Keratinocyte (primary cell): Measurements from ENCODE around the gene DLG2. TPM values are rescaled to one million over a fixed set of nuclear protein-coding genes. Genes with fewer than 3 reads are reported as not detected.

Experiments
- DNase-seq: peaks from one replicate; pipeline ENCODE4 v3.0.0-alpha.2; 2011; ENCODE audit warnings: low read depth, missing footprints, low spot score
- FAIRE-seq: peaks from 2 replicates; lab custom pipeline; 2011; peaks lifted over from hg19 to GRCh38; lab: Jason Lieb, UNC
- H2AFZ ChIP-seq: 2 replicates; pipeline ENCODE4 v1.6.0; 2012; ENCODE audit warnings: low read length, control low read depth, inconsistent platforms; ENCODE audit not compliant: control insufficient read depth
- H3K27ac ChIP-seq: 2 replicates; pipeline ENCODE4 v1.5.1; 2011; ENCODE audit warnings: low read length; ENCODE audit not compliant: control insufficient read depth, insufficient read depth
- H3K27me3 ChIP-seq: 3 replicates; pipeline ENCODE4 v1.6.0; 2011; ENCODE audit warnings: low read length; ENCODE audit not compliant: control insufficient read depth, insufficient read depth; ENCODE audit errors: extremely low read depth
- H3K36me3 ChIP-seq, 2 experiments: 2 replicates in 1 of 2; 3 replicates in 1 of 2; pipeline ENCODE4 v1.5.1; 2011; ENCODE audit warnings: low read length in 2 of 2, mild to moderate bottlenecking in 1 of 2; ENCODE audit not compliant: control insufficient read depth in 2 of 2, insufficient read depth in 2 of 2; ENCODE audit errors: extremely low read depth in 1 of 2
- H3K4me1 ChIP-seq: 3 replicates; pipeline ENCODE4 v1.5.1; 2011; ENCODE audit warnings: low read length; ENCODE audit not compliant: control insufficient read depth, insufficient read depth; ENCODE audit errors: extremely low read depth
- H3K4me2 ChIP-seq: 3 replicates; pipeline ENCODE4 v1.6.0; 2011; ENCODE audit warnings: low read depth, low read length; ENCODE audit not compliant: control insufficient read depth, insufficient read depth; ENCODE audit errors: extremely low read depth
- H3K4me3 ChIP-seq, 3 experiments: fragments of 200-600 bp in 1 of 3; sonication (generic) in 1 of 3; 2 replicates in 2 of 3; 3 replicates in 1 of 3; pipeline ENCODE4 v1.5.1; 2011 to 2016; ENCODE audit warnings: low read length in 3 of 3, mild to moderate bottlenecking in 3 of 3, control low read depth in 2 of 3, inconsistent platforms in 1 of 3, low read depth in 1 of 3, mixed read lengths in 1 of 3, mixed run types in 1 of 3, moderate library complexity in 1 of 3; ENCODE audit not compliant: control insufficient read depth in 2 of 3, insufficient read depth in 2 of 3; ENCODE audit errors: extremely low read depth in 1 of 3
- H3K79me2 ChIP-seq: 2 replicates; pipeline ENCODE4 v1.6.0; 2012; ENCODE audit warnings: low read length; ENCODE audit not compliant: control insufficient read depth, insufficient read depth
- H3K9ac ChIP-seq: 3 replicates; pipeline ENCODE4 v1.6.0; 2011; ENCODE audit warnings: low read length; ENCODE audit not compliant: control insufficient read depth, insufficient read depth; ENCODE audit errors: extremely low read depth
- H3K9me1 ChIP-seq: 3 replicates; pipeline ENCODE4 v1.6.0; 2011; ENCODE audit warnings: low read length; ENCODE audit not compliant: control insufficient read depth, insufficient read depth; ENCODE audit errors: extremely low read depth
- H3K9me3 ChIP-seq: 2 replicates; pipeline ENCODE4 v1.5.1; 2012; ENCODE audit warnings: low read depth, low read length; ENCODE audit not compliant: control insufficient read depth
- H4K20me1 ChIP-seq: 3 replicates; pipeline ENCODE4 v1.6.0; 2011; ENCODE audit warnings: low read length; ENCODE audit not compliant: control insufficient read depth, insufficient read depth; ENCODE audit errors: extremely low read depth
- EZH2 ChIP-seq: IDR thresholded peaks from one replicate; pipeline ENCODE4 v1.6.1; 2012; ENCODE audit warnings: inconsistent platforms, mild to moderate bottlenecking, low read length, moderate library complexity
- dilution Hi-C: fragments of 300-500 bp; cut with MboI; formaldehyde crosslinking; loops from one replicate; pipeline ENCODE4 v1.7.0; 2020; ENCODE audit warnings: low sequenced_read_pairs; ENCODE audit not compliant: extremely low pct_ligation_motif_present
- polyA plus RNA-seq, 5 experiments: library from polyadenylated mRNA; depleted of rRNA in 3 of 5; stranded (reverse) in 3 of 5; stranded (forward) in 1 of 5; unstranded in 1 of 5; fragments of >200 nt; gene quantifications; 1 replicate in 1 of 5; 2 replicates in 3 of 5; 3 replicates in 1 of 5; pipeline versions ENCODE4 v1.2.1 to v1.2.3, GENCODE V29; 2011 to 2012; ENCODE audit warnings: missing spikeins in 2 of 5, low read depth in 1 of 5, low replicate concordance in 1 of 5
- TF ChIP-seq, protein P1 (sequence below), 3 experiments: IDR thresholded peaks in 1 of 3; conservative IDR thresholded peaks in 1 of 3; optimal IDR thresholded peaks in 1 of 3; 2 replicates in 2 of 3; 3 replicates in 1 of 3; pipeline versions ENCODE3 to v1.5.1; 2011; ENCODE audit warnings: low read length in 3 of 3, mild to moderate bottlenecking in 3 of 3, moderate library complexity in 2 of 3, control low read depth in 1 of 3, inconsistent platforms in 1 of 3; ENCODE audit not compliant: insufficient read depth in 2 of 3; ENCODE audit errors: extremely low read depth in 1 of 3

DLG2 gene
- polyA plus RNA-seq, 1 donor (not counting 4 experiments of a cell fraction or from before 2014, with no cell fraction given) = 0.55 TPM

DNA sequence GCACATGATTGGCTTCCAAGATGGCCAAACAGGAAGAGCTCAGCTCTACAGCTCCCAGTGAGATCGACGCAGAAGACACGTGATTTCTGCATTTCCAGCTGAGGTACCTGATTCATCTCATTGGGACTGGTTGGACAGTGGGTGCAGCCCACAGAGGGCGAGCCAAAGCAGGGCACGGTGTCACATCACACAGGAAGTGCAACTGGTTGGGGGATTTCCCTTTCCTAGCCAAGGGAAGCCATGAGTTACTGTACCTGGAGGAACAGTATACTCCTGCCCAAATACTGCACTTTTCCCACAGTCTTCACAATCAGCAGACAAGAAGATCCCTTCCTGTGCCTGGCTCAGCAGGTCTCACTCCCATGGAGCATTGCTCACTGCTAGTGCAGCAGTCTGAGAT lies 131.2 kb downstream of the DLG2 start:
- DNase-seq (no peak), FAIRE-seq (no peak)
- Histone ChIP-seq H3K9ac (no peak overlapping the region), H3K27me3 (no peaks in the 10 kb centered on the region), H3K4me1 (no peaks in the 10 kb centered on the region), H3K4me2 (no peak overlapping the region), H3K4me3 (no peak overlapping the region), H2AFZ (no peak overlapping the region), H4K20me1 (no peaks in the 10 kb centered on the region), H3K9me1 (no peaks in the 10 kb centered on the region), H3K9me3 (no peaks in the 10 kb centered on the region), H3K36me3 (no peaks in the 10 kb centered on the region), H3K27ac (no peak overlapping the region), H3K79me2 (no peaks in the 10 kb centered on the region)
- dilution Hi-C loops = no loop called here
- TF ChIP-seq, protein P1, sequence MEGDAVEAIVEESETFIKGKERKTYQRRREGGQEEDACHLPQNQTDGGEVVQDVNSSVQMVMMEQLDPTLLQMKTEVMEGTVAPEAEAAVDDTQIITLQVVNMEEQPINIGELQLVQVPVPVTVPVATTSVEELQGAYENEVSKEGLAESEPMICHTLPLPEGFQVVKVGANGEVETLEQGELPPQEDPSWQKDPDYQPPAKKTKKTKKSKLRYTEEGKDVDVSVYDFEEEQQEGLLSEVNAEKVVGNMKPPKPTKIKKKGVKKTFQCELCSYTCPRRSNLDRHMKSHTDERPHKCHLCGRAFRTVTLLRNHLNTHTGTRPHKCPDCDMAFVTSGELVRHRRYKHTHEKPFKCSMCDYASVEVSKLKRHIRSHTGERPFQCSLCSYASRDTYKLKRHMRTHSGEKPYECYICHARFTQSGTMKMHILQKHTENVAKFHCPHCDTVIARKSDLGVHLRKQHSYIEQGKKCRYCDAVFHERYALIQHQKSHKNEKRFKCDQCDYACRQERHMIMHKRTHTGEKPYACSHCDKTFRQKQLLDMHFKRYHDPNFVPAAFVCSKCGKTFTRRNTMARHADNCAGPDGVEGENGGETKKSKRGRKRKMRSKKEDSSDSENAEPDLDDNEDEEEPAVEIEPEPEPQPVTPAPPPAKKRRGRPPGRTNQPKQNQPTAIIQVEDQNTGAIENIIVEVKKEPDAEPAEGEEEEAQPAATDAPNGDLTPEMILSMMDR (optimal IDR thresholded peaks at IDR 0.05 in 1 of 3, IDR thresholded peaks at IDR 0.05 in 1 of 3, conservative IDR thresholded peaks at IDR 0.05 in 1 of 3; ENCODE audit: extremely low read depth in 1 of 3, insufficient read depth in 2 of 3, low read length in 3 of 3) = no peak
- TF ChIP-seq EZH2 = no peak

DNA sequence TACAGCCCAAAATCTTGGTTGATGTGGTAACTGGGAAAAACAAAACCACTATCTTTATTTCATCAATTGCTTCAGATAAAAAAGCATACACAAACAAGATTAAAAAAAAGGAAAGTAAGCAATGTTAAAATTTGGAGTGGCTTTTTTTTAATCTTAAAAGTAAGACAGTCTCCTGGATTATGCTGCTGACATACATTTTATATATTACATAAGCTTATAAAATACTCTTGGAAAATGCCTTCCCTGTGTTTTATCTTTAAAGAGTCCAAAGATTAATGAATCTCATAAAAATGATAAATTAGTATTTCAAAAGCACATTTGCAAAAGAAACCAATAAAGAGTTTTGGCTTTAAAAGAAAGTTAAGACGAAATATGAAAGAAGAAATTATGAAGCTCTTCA lies 132.7 kb downstream of the DLG2 start:
- Histone ChIP-seq H3K36me3 (no peaks in the 10 kb centered on the region), H4K20me1 (no peaks in the 10 kb centered on the region), H3K9me1 (no peaks in the 10 kb centered on the region), H3K4me3 (no peak overlapping the region), H3K79me2 (no peaks in the 10 kb centered on the region), H3K4me2 (no peak overlapping the region), H3K27me3 (no peaks in the 10 kb centered on the region), H3K9ac (no peak overlapping the region), H3K9me3 (no peaks in the 10 kb centered on the region), H2AFZ (no peak overlapping the region), H3K27ac (no peak overlapping the region), H3K4me1 (no peaks in the 10 kb centered on the region)
- TF ChIP-seq EZH2 = no peak
- TF ChIP-seq, protein P1 (optimal IDR thresholded peaks at IDR 0.05 in 1 of 3, IDR thresholded peaks at IDR 0.05 in 1 of 3, conservative IDR thresholded peaks at IDR 0.05 in 1 of 3; ENCODE audit: extremely low read depth in 1 of 3, insufficient read depth in 2 of 3, low read length in 3 of 3) = no peak
- dilution Hi-C loops = no loop called here
- DNase-seq = no peak
- no peak for FAIRE-seq
